GM12878 (cell line): Measurements from ENCODE around the gene CCNG1. TPM values are rescaled to one million over a fixed set of nuclear protein-coding genes. Genes with fewer than 3 reads are reported as not detected.

Experiments
- ATAC-seq: fragments of 200-7000 bp; cut with Tn5 transposase; 3 replicates; pipeline ENCODE4 v1.9.1; 2020; ENCODE audit warnings: mild to moderate bottlenecking, moderate library complexity
- BruUV-seq: library from RNA; stranded (reverse); fragments of 400-500 nt; replicated peaks from 2 replicates; lab custom pipeline; 2021; lab: Mats Ljungman, UMichigan
- CTCF ChIA-PET: fragments of 300-600 bp; sonication (Branson Sonifier 250); formaldehyde crosslinking; extraction: SDS; loops from one replicate; lab custom pipeline; 2021; ENCODE audit warnings: inconsistent platforms; lab: Yijun Ruan, JAX
- POLR2A ChIA-PET: fragments of 350-600 bp; formaldehyde crosslinking; extraction: SDS; loops from one replicate; lab custom pipeline; 2021; ENCODE audit warnings: inconsistent platforms; lab: Charles Lee
- RAD21 ChIA-PET: fragments of 300-600 bp; sonication (Branson Sonifier 250); formaldehyde crosslinking; loops from one replicate; lab custom pipeline; 2023; ENCODE audit warnings: antibody characterized with exemption; ENCODE audit not compliant: unreplicated experiment; lab: Charles Lee
- SMC1A ChIA-PET: fragments of 300-600 bp; sonication (Branson Sonifier 250); formaldehyde crosslinking; loops from one replicate; lab custom pipeline; 2023; ENCODE audit not compliant: unreplicated experiment, uncharacterized antibody; lab: Charles Lee
- DNase-seq: peaks from one replicate; pipeline ENCODE4 v3.0.0-alpha.2; 2011; ENCODE audit warnings: low read depth, low spot score
- FAIRE-seq: peaks from 3 replicates; lab custom pipeline; 2011; peaks lifted over from hg19 to GRCh38; lab: Jason Lieb, UNC
- H2AFZ ChIP-seq: 2 replicates; pipeline ENCODE4 v1.6.0; 2011; ENCODE audit warnings: low read depth, low read length, control low read depth; ENCODE audit not compliant: control insufficient read depth
- H3K27ac ChIP-seq: 2 replicates; pipeline ENCODE4 v1.5.1; 2011; ENCODE audit warnings: control low read depth; ENCODE audit not compliant: control insufficient read depth, insufficient read depth
- H3K27me3 ChIP-seq, 2 experiments: replicated peaks in 1 of 2; 2 replicates each; pipeline versions ENCODE4 v1.6.0 to v1.6.1; 2011; ENCODE audit warnings: low read length in 1 of 2; ENCODE audit not compliant: control insufficient read depth in 2 of 2, insufficient read depth in 2 of 2
- H3K36me3 ChIP-seq, 2 experiments: 2 replicates each; pipeline ENCODE4 v1.5.1; 2011; ENCODE audit warnings: low read length in 1 of 2; ENCODE audit not compliant: control insufficient read depth in 2 of 2, insufficient read depth in 2 of 2
- H3K4me1 ChIP-seq: 2 replicates; pipeline ENCODE4 v1.6.1; 2011; ENCODE audit warnings: mild to moderate bottlenecking, low read length, moderate library complexity, mixed read lengths; ENCODE audit not compliant: control insufficient read depth, insufficient read depth
- H3K4me2 ChIP-seq: 2 replicates; pipeline ENCODE4 v1.6.0; 2011; ENCODE audit warnings: control low read depth; ENCODE audit not compliant: control insufficient read depth, insufficient read depth
- H3K4me3 ChIP-seq: fragments of 200-600 bp; sonication (generic); 2 replicates; pipeline ENCODE4 v1.5.1; 2016
- H3K79me2 ChIP-seq: 2 replicates; pipeline ENCODE4 v1.6.0; 2011; ENCODE audit warnings: low read length; ENCODE audit not compliant: control insufficient read depth, insufficient read depth
- H3K9ac ChIP-seq: 2 replicates; pipeline ENCODE4 v1.8.0; 2011; ENCODE audit warnings: low read length, control low read depth, mixed read lengths; ENCODE audit not compliant: control insufficient read depth, insufficient read depth
- H3K9me3 ChIP-seq: replicated peaks from 3 replicates; pipeline ENCODE4 v1.5.1; 2011; ENCODE audit warnings: mild to moderate bottlenecking, low read length; ENCODE audit not compliant: control insufficient read depth, insufficient read depth
- H4K20me1 ChIP-seq: 2 replicates; pipeline ENCODE4 v1.6.0; 2011; ENCODE audit not compliant: control insufficient read depth, insufficient read depth
- CBFB ChIP-seq: IDR thresholded peaks from 2 replicates; pipeline ENCODE4 v1.6.1; 2016; ENCODE audit warnings: antibody characterized with exemption, low read depth
- CBX3 ChIP-seq: fragments of 200-600 bp; sonication (generic); IDR thresholded peaks from 2 replicates; pipeline ENCODE4 v1.6.1; 2016; ENCODE audit warnings: low read depth, borderline replicate concordance
- EGR1 ChIP-seq, 2 experiments: IDR thresholded peaks; 1 replicate in 1 of 2; 2 replicates in 1 of 2; pipeline ENCODE4 v1.6.1; 2011 to 2012; ENCODE audit warnings: low read depth in 2 of 2, low read length in 2 of 2, borderline replicate concordance in 1 of 2, mild to moderate bottlenecking in 1 of 2, moderate library complexity in 1 of 2
- ESRRA ChIP-seq: IDR thresholded peaks from 2 replicates; pipeline ENCODE4 v1.6.1; 2012; ENCODE audit warnings: mild to moderate bottlenecking, low read length, improper control_type of control experiment
- IKZF1 ChIP-seq: fragments of 450-650 bp; conservative IDR thresholded peaks from 2 replicates; pipeline ENCODE4 v1.6.1; 2017; ENCODE audit warnings: antibody characterized with exemption, mild to moderate bottlenecking
- MXI1 ChIP-seq: fragments of 150-350 bp; IDR thresholded peaks from 2 replicates; pipeline ENCODE4 v1.6.1; 2011; ENCODE audit warnings: low read depth, mild to moderate bottlenecking, inconsistent platforms, low read length, improper control_type of control experiment
- NFYB ChIP-seq: IDR thresholded peaks from 2 replicates; pipeline ENCODE4 v1.6.1; 2011; ENCODE audit warnings: low read depth, mild to moderate bottlenecking, low read length, improper control_type of control experiment, moderate library complexity; ENCODE audit not compliant: insufficient read depth
- NR2C2 ChIP-seq: IDR thresholded peaks from 2 replicates; pipeline ENCODE4 v1.6.1; 2011; ENCODE audit warnings: borderline replicate concordance, low read depth; ENCODE audit not compliant: control insufficient read depth, insufficient read length
- NR2F1 ChIP-seq: fragments of 450-650 bp; conservative IDR thresholded peaks from 2 replicates; pipeline ENCODE4 v1.6.1; 2017; ENCODE audit warnings: mild to moderate bottlenecking
- PBX3 ChIP-seq: IDR thresholded peaks from 2 replicates; pipeline ENCODE4 v1.6.1; 2011; ENCODE audit warnings: mild to moderate bottlenecking, low read depth, low read length, moderate library complexity; ENCODE audit not compliant: insufficient replicate concordance
- RAD21 ChIP-seq: IDR thresholded peaks from 2 replicates; pipeline ENCODE4 v1.6.1; 2011; ENCODE audit warnings: mild to moderate bottlenecking, low read depth, low read length, moderate library complexity; ENCODE audit not compliant: insufficient read depth
- RB1 ChIP-seq: fragments of 450-650 bp; formaldehyde crosslinking; IDR thresholded peaks from 2 replicates; pipeline ENCODE4 v1.6.1; 2017; ENCODE audit warnings: mild to moderate bottlenecking, borderline replicate concordance
- TARDBP ChIP-seq: IDR thresholded peaks from 2 replicates; pipeline ENCODE4 v1.6.1; 2016; ENCODE audit warnings: borderline replicate concordance
- TBL1XR1 ChIP-seq: IDR thresholded peaks from 2 replicates; pipeline ENCODE4 v1.6.1; 2012; ENCODE audit warnings: low read depth, low read length, improper control_type of control experiment
- ZBTB11 ChIP-seq: fragments of 450-650 bp; formaldehyde crosslinking; IDR thresholded peaks from 2 replicates; pipeline ENCODE4 v1.5.0; 2022; ENCODE audit warnings: mild to moderate bottlenecking, missing genetic modification characterization
- ZBTB40 ChIP-seq: fragments of 450-650 bp; IDR thresholded peaks from 2 replicates; pipeline ENCODE4 v1.6.1; 2016; ENCODE audit warnings: mild to moderate bottlenecking, moderate library complexity, borderline replicate concordance
- WGBS: methylation state at CpG from one replicate; pipeline ENCODE4 v1.1.6; 2016; ENCODE audit warnings: low lambda C conversion rate; ENCODE audit not compliant: insufficient replicate concordance, insufficient coverage; ENCODE audit errors: missing lambda C conversion rate; 5-methylcytosine and 5-hydroxymethylcytosine counted together
- in situ Hi-C: fragments of 300-500 bp; cut with MboI; formaldehyde crosslinking; loops from 9 replicates; pipeline ENCODE4 v1.14.3; 2018; ENCODE audit warnings: mixed read lengths
- intact Hi-C: fragments of 100-400 bp; cut with micrococcal nuclease; formaldehyde crosslinking; loops from one replicate; pipeline ENCODE4 v1.14.2; 2022; ENCODE audit not compliant: unreplicated experiment
- polyA plus RNA-seq, 11 experiments: library from polyadenylated mRNA; depleted of rRNA in 4 of 11; unstranded in 6 of 11; stranded (reverse) in 5 of 11; fragments of >200 nt; fragmentation: Nextera tagmentation in 4 of 11; fragmentation: Illumina TruSeq in 1 of 11; extraction: Ambion mirVana in 4 of 11; extraction: Trizol in 1 of 11; gene quantifications; 1 replicate in 1 of 11; 2 replicates in 10 of 11; pipeline versions ENCODE4 v1.2.1 to v1.2.3, GENCODE V29; 2011 to 2016; ENCODE audit warnings: inconsistent platforms in 2 of 11, missing spikeins in 2 of 11, low read depth in 1 of 11
- total RNA-seq, 4 experiments: library from RNA; depleted of rRNA in 3 of 4; stranded (reverse); fragments of >200 nt in 3 of 4; fragmentation: Illumina TruSeq in 1 of 4; extraction: Trizol in 1 of 4; gene quantifications; 2 replicates each; pipeline versions ENCODE4 v1.2.1 to v1.2.3, GENCODE V29; 2013 to 2021

CCNG1 gene
- total and polyA plus RNA-seq, 10 of the 15 experiments (the other 5 are each of a cell fraction or from before 2014, with no cell fraction given), result 90.1 to 274 (median 200) TPM

- Histone ChIP-seq H3K27me3 (no peaks in the 10 kb centered on the region), H3K9ac (no peak overlapping the region), H4K20me1 (no peaks in the 10 kb centered on the region), H3K4me2 (no peak overlapping the region), H3K79me2 (peaks cover under 1% of the 10 kb centered on the region; the same call in 1 of the 2 replicates), H3K27ac (no peak overlapping the region), H3K36me3 (peaks cover 0 to 30% of the 10 kb centered on the region in 2 experiments; a peak in 3 of 4 replicates), H3K9me3 (no peaks in the 10 kb centered on the region; the same call in 1 of the 3 replicates), H2AFZ (no peak overlapping the region), H3K4me1 (no peaks in the 10 kb centered on the region), H3K4me3 (no peak overlapping the region)
- in situ Hi-C loops, result no loop called here
- ChIA-PET SMC1A (interaction anchor here (1.9 kb wide), 1 partner anchor 11 kb away, joined by 4 read pairs; no protein-coding TSS in a partner anchor), POLR2A (interaction anchor here (0.6 to 1.4 kb wide), 2 partner anchors 11 to 13 kb away, joined by 4 read pairs; partner anchors contain the start of gene CCNG1), CTCF (no interaction called here), RAD21 (no interaction called here)
- no peak for FAIRE-seq
- WGBS, result 99% methylated on average over 8 of the region's 8 CpGs
- no peak for ATAC-seq
- intact Hi-C loops, result no loop called here
- no peak for DNase-seq
- BruUV-seq, result no TSS peak
- no peak for TF ChIP-seq RB1
- TF ChIP-seq TBL1XR1, result no peak
- TF ChIP-seq NFYB, result no peak
- TF ChIP-seq IKZF1, result no peak
- TF ChIP-seq PBX3, result no peak
- TF ChIP-seq ZBTB11 (CRISPR knock-in tag), result no peak
- TF ChIP-seq RAD21, result no peak
- TF ChIP-seq NR2C2, result no peak
- no peak for TF ChIP-seq ZBTB40
- no peak for TF ChIP-seq ESRRA
- TF ChIP-seq CBFB, result no peak
- TF ChIP-seq TARDBP, result no peak
- TF ChIP-seq CBX3, result no peak
- TF ChIP-seq EGR1 (IDR thresholded peaks at IDR 0.05; ENCODE audit: borderline replicate concordance in 1 of 2, low read depth in 2 of 2, low read length in 2 of 2), result no peak
- TF ChIP-seq NR2F1, result no peak
- TF ChIP-seq MXI1, result no peak
These were observed 14.1 kb downstream of the CCNG1 start for GRCh38 chr5:163451489-163451888.
